Measurements from ENCODE around the gene XRN1.

Gene XRN1

DNA sequence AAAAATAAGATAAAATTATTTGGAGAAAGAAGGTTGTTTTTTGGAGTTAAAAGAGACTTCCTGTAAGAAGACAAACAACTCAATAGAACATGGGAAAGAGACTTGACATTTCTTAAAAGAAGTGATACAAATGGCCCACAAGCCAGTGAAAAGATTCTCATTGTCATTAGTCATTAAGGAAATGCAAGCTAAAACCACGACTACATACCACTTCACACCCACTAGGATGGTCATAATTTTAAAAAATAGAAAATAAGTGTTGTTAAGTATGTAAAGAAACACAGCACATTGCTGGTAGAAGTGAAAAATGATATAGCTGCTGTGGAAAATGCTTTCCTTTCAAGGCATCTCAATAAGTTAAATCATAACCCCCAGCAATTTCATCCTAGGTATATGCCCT is 178.1 kb downstream of the XRN1 start:
- no peak for DNase-seq (ENCODE audit: low read depth in 1 of 2, low spot score in 1 of 2)

GRCh38 chr3:142268426-142268825 is 179.4 kb downstream of the XRN1 start:
- no peak overlapping the region for H3K4me3 ChIP-seq (replicated peaks; ENCODE audit: insufficient read depth, low read length)
- no peak overlapping the region for H3K27ac ChIP-seq (replicated peaks)
- no peaks in the 10 kb centered on the region for H3K27me3 ChIP-seq (ENCODE audit: insufficient read depth, poor library complexity, severe bottlenecking)
- TF ChIP-seq POLR2AphosphoS5 (IDR thresholded peaks at IDR 0.05; ENCODE audit: low read depth) (no peak), REST (IDR thresholded peaks at IDR 0.05; ENCODE audit: insufficient replicate concordance, low read depth) (no peak), SPI1 (IDR thresholded peaks at IDR 0.05; ENCODE audit: borderline replicate concordance, low read depth) (no peak), GABPA (IDR thresholded peaks at IDR 0.05; ENCODE audit: low read depth) (no peak)
- TF ChIP-seq, protein P1, sequence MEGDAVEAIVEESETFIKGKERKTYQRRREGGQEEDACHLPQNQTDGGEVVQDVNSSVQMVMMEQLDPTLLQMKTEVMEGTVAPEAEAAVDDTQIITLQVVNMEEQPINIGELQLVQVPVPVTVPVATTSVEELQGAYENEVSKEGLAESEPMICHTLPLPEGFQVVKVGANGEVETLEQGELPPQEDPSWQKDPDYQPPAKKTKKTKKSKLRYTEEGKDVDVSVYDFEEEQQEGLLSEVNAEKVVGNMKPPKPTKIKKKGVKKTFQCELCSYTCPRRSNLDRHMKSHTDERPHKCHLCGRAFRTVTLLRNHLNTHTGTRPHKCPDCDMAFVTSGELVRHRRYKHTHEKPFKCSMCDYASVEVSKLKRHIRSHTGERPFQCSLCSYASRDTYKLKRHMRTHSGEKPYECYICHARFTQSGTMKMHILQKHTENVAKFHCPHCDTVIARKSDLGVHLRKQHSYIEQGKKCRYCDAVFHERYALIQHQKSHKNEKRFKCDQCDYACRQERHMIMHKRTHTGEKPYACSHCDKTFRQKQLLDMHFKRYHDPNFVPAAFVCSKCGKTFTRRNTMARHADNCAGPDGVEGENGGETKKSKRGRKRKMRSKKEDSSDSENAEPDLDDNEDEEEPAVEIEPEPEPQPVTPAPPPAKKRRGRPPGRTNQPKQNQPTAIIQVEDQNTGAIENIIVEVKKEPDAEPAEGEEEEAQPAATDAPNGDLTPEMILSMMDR (IDR thresholded peaks at IDR 0.05; ENCODE audit: insufficient read depth, low read length): no peak
- no peak for DNase-seq (ENCODE audit: low read depth in 1 of 2, low spot score in 1 of 2)

More for the DNA sequence above, 178.1 kb downstream of the XRN1 start:
- TF ChIP-seq SPI1 (IDR thresholded peaks at IDR 0.05; ENCODE audit: borderline replicate concordance, low read depth) (no peak), REST (IDR thresholded peaks at IDR 0.05; ENCODE audit: insufficient replicate concordance, low read depth) (no peak), GABPA (IDR thresholded peaks at IDR 0.05; ENCODE audit: low read depth) (no peak), POLR2AphosphoS5 (IDR thresholded peaks at IDR 0.05; ENCODE audit: low read depth) (no peak)
- TF ChIP-seq, protein P1 (IDR thresholded peaks at IDR 0.05; ENCODE audit: insufficient read depth, low read length): no peak
- H3K4me3 ChIP-seq (replicated peaks; ENCODE audit: insufficient read depth, low read length): no peak overlapping the region
- 0 out of 2 replicates have a peak overlapping the region, but pooled peaks have one; percentile 2 for H3K27ac ChIP-seq (replicated peaks)
- H3K27me3 ChIP-seq (ENCODE audit: insufficient read depth, poor library complexity, severe bottlenecking): no peaks in the 10 kb centered on the region

DNA sequence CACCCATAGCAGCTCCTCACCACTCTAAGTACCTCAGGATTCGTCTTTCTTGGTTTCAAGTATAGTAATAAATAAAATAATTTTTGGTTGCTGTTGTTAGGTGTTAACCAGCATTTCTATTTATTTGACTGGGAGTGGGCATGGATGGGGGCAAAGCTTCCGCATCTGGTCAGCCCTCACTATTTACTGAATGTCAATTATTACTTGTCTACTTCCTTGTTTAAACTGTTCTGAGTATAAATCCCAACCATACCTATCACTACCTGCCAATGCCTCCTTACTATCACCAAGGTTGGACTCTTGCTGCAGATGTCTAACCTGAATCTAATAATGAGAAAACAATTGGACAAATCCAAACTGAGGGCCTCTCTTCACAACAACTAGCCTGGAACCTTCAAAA is 180.6 kb downstream of the XRN1 start:
- Histone ChIP-seq H3K27me3 (ENCODE audit: insufficient read depth, poor library complexity, severe bottlenecking) (no peaks in the 10 kb centered on the region), H3K4me3 (replicated peaks; ENCODE audit: insufficient read depth, low read length) (no peak overlapping the region), H3K27ac (replicated peaks) (no peak overlapping the region)
- DNase-seq (ENCODE audit: low read depth in 1 of 2, low spot score in 1 of 2): no peak
- TF ChIP-seq POLR2AphosphoS5 (IDR thresholded peaks at IDR 0.05; ENCODE audit: low read depth) (no peak), SPI1 (IDR thresholded peaks at IDR 0.05; ENCODE audit: borderline replicate concordance, low read depth) (no peak), GABPA (IDR thresholded peaks at IDR 0.05; ENCODE audit: low read depth) (no peak), REST (IDR thresholded peaks at IDR 0.05; ENCODE audit: insufficient replicate concordance, low read depth) (no peak)
- TF ChIP-seq, protein P1 (IDR thresholded peaks at IDR 0.05; ENCODE audit: insufficient read depth, low read length): no peak

Measured in HL-60 (cell line).